Urinary bladder (tissue), 4 donors: ENCODE results near the gene IZUMO1. TPM values are rescaled to one million over a fixed set of nuclear protein-coding genes. Genes with fewer than 3 reads are reported as not detected.
"Not testable (repeated sequence)": the region's sequence is repeated elsewhere in the genome, so short reads cannot be mapped to it uniquely, and the experiment has no call there.

Experiments
- DNase-seq: peaks from one replicate; pipeline ENCODE4 v3.0.0-alpha.2; 2015; ENCODE audit errors: extremely low spot score
- H3K27ac ChIP-seq: one replicate; pipeline ENCODE4 v1.5.1; 2013; ENCODE audit warnings: low read depth, mild to moderate bottlenecking, moderate library complexity
- H3K36me3 ChIP-seq: one replicate; pipeline ENCODE4 v1.6.1; 2013; ENCODE audit warnings: mild to moderate bottlenecking, moderate library complexity; ENCODE audit not compliant: insufficient read depth
- H3K4me1 ChIP-seq: one replicate; pipeline ENCODE4 v1.6.1; 2013; ENCODE audit warnings: mild to moderate bottlenecking, moderate library complexity; ENCODE audit not compliant: insufficient read depth
- H3K4me3 ChIP-seq: one replicate; pipeline ENCODE4 v1.5.1; 2013; ENCODE audit warnings: low read depth, low read length
- WGBS: extraction: QIAGEN DNeasy Blood & Tissue Kit; methylation state at CpG from one replicate; pipeline ENCODE4 v1.1.7; 2013; 5-methylcytosine and 5-hydroxymethylcytosine counted together
- polyA plus RNA-seq: library from polyadenylated mRNA; stranded (reverse); fragments of 200-250 nt; gene quantifications from one replicate; pipeline ENCODE4 v1.2.3, GENCODE V29; 2013
- total RNA-seq: library from RNA; depleted of rRNA; stranded (reverse); fragments of >200 nt; gene quantifications from one replicate; pipeline ENCODE4 v1.2.3, GENCODE V29; 2014
- donor health status: healthy with polysubstance abuse.
- donor health status: healthy.

The IZUMO1 gene
- total RNA-seq: not detected
- not detected for polyA plus RNA-seq

DNA sequence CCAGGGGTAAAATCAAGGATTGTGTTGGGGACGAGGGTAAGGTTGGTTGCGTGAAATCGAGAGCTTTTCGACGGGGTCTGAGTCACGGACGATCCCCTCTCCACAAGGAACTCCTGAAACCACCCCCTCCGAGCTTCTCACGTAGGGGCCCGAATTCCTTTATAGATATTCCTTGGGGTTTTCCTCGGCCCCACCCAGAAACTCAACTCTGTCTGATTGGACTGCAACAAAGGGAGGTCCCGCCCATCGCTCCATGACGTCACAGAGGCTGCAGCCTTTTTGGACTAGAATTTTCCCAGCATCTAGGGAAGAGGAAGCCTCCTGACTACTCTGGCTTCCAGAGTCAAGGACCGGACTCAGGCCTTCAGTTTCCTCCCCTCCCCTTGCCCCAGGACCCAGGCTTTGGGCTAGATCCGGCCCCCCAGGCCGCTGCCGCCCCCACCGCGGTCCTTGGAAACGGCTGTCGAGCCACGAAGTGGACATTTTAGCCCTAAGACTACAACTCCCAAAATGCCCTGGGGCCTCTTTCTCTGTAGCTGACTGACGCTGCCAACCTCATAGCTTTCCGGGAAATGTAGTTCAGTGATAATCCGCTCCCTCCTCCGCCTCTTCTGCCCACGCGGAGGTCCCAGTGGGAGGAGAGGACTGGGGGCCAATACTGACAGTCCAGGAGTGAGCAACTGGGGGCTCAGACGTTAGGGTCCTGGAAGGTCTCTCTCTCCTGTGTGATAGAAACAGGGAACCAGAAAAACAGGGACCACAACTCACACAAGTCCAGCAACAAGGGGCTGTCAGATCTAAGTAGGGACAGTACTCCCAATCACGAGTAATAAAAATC, at the start of gene IZUMO1:
IZUMO1 (minus strand) TSS at position 172 of the 838 bp plus-strand sequence. CDS start 1,050 bp downstream, outside the sequence.
- Histone ChIP-seq H3K4me3 (peak within 1 kb of the TSS; percentile 15), H3K27ac (no peak within 1 kb of the TSS), H3K4me1 (no peaks in the 10 kb centered on the region), H3K36me3 (no peaks in the 10 kb centered on the region)
- 9% methylated on average over 31 of the region's 31 CpGs for WGBS
- peak; percentile 76 for DNase-seq

DNA sequence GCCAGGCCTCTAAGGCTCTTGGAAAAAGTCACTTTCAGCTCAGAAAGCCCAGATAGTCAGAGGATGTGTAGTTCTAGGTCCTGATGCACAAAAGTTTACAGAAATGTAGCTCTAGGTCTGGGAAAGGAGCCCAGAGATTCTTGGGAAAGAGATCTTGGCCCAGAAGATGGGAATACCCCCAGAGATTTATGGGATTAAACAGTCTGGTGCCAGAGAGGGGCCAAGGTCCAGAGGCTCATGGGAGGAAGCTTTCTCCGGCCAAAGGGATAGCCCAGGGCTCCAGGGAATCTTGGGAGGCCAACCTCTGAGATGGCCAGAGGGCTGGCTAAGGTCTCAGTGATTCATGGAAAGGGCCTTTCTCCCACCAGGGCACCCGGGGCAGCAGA, 49.0 kb upstream of the IZUMO1 start:
- Histone ChIP-seq H3K4me1 (no peaks in the 10 kb centered on the region), H3K4me3 (no peak overlapping the region), H3K27ac (peak overlapping the region; percentile 57), H3K36me3 (no peaks in the 10 kb centered on the region)
- 31% methylated on average over 2 of the region's 2 CpGs for WGBS
- no peak for DNase-seq

DNA sequence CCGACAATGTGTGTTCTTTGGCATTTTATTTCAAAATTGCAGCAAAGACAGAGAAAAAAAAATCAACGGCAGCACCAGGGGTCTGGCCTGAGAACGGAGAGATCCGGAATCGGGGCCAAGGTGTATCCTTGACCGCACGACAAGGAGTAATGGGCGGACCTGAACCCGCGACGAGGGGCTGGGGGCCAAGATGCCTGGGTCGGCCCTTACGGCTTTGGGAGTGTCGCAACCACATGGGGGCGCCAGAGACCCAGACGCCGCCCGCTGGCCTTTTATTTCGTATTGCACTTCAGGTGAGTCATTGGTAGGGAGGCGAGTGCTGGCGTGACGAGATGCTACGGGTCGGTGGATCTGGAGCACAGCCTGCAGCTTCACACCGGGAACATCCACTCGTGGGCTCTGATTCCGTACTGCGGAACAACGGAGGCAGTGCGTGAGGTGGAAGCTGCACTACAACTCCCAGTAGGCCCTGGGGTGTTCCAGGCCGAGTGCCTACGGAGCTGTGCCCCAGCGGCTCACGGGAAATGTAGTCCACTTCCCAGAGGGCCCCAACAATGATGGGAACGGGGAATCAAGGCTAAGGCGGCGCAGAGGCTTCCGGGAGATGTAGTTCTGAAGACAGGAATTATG, 48.5 kb upstream of the IZUMO1 start:
- no peak overlapping the region for H3K4me3 ChIP-seq
- H3K27ac ChIP-seq: peak overlapping the region; percentile 45
- H3K36me3 ChIP-seq: no peaks in the 10 kb centered on the region
- DNase-seq: peak; percentile 86
- H3K4me1 ChIP-seq: no peaks in the 10 kb centered on the region
- WGBS: 1% methylated on average over 38 of the region's 38 CpGs

DNA sequence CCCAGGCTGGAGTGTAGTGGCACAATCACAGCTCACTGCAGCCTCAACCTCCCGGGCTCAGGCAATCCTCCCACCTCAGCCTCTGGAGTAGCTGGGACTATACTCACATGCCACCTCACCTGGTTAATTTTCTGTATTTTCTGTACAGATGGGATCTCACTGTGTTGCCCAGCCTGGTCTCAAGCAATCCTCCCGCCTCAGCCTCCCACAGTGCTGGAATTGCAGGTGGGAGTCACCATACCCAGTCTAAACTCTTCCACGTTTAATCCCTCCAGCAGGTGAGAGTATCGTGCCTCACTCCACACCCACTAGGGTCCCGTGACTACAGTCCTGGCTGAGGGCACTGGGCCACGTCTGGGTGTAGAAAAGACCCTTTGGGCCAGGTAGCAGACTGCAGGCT, 47.6 kb upstream of the IZUMO1 start:
- no peak overlapping the region for H3K4me3 ChIP-seq
- WGBS: 82% methylated on average over 6 of the region's 6 CpGs
- H3K4me1 ChIP-seq: no peaks in the 10 kb centered on the region
- H3K36me3 ChIP-seq: no peaks in the 10 kb centered on the region
- no peak for DNase-seq
- H3K27ac ChIP-seq: no peak overlapping the region

- DNase-seq: no peak
- Histone ChIP-seq H3K4me1 (no peaks in the 10 kb centered on the region), H3K36me3 (no peaks in the 10 kb centered on the region), H3K4me3 (no peak overlapping the region), H3K27ac (no peak overlapping the region)
- WGBS: 70% methylated on average over 8 of the region's 8 CpGs
These were observed 46.6 kb upstream of the IZUMO1 start for GRCh38 chr19:48793271-48793670.

DNA sequence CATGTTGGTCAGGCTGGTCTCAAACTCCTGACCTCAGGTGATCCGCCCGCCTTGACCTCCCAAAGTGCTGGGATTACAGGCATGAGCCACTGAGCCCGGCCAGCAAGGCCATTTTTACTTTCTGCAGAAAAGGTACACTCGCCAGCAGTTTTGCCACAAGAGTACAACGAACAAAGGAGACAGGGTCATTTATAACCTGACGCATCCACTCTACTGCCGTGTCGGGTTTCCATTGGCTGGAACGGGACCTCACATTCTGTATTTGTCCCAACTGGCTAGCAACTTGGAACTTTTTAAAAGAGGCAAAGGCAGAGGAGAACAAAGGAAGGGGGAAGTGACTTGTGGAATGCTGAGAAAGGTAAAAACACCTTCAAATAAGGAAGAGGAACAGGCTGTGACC, 40.6 kb upstream of the IZUMO1 start:
- H3K4me1 ChIP-seq, H3K27ac ChIP-seq, H3K36me3 ChIP-seq, H3K4me3 ChIP-seq, DNase-seq: not testable (repeated sequence)
- 84% methylated on average over 9 of the region's 9 CpGs for WGBS

DNA sequence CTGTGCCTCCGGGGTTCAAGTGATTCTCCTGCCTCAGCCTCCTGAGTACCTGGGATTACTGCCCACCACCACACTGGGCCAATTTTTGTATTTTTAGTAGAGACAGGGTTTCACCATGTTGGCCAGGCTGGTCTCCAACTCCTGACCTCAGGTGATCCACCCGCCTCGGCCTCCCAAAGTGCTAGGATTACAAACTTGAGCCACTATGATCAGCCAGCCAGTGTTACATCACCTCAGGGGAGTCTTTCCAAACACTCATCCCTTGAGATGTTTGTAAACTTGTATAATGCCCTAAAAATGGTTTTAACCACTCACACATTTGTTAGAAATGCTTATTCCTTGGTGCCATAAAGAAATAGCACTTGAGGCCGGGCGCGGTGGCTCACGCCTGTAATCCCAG, 39.7 kb upstream of the IZUMO1 start:
- not testable (repeated sequence) for H3K4me3 ChIP-seq, DNase-seq, H3K4me1 ChIP-seq, H3K27ac ChIP-seq, H3K36me3 ChIP-seq
- 92% methylated on average over 7 of the region's 7 CpGs for WGBS

GRCh38 chr19:48784527-48784926, 37.8 kb upstream of the IZUMO1 start:
- 63% methylated on average over 5 of the region's 5 CpGs for WGBS

DNA sequence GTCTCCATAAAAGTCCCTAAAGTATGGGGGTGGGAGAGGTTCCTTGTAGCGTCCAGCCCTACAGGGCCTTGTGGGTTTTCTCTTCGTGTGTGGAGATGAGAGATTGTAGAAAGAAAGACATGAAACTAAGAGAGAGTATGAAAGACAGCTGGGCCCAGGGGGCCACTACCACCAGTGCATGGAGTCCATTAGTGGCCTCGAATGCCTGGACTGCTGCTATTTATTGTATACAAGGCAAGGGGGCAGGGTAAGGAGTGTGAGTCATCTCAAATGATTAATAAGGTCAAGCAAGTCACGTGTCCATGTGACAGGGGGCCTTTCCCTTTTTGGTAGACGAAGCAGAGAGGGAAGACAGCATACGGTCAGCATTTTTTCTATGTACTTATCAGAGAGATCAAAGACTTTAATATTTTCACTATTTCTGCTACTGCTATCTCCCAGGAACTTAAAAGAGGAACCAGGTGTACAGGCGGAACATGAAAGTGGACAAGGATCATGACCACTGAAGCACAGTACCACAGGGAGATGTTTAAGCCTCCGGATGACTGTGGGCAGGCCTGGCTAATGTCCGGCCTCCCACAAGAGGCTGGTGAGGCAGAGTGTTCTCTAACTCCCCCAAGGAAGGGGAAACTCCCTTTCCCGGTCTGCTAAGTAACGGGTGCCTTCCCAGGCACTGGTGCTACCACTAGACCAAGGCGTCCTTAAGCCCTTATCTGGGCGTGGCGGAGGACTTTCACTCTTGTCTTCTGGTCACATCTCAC, 34.1 kb upstream of the IZUMO1 start:
- WGBS: 57% methylated on average over 14 of the region's 14 CpGs
- Histone ChIP-seq H3K4me3 (no peak overlapping the region), H3K27ac (no peak overlapping the region), H3K4me1 (no peaks in the 10 kb centered on the region), H3K36me3 (no peaks in the 10 kb centered on the region)
- no peak for DNase-seq

More at GRCh38 chr19:48784527-48784926, 37.8 kb upstream of the IZUMO1 start:
- DNase-seq: no peak
- H3K36me3 ChIP-seq: no peaks in the 10 kb centered on the region
- H3K4me1 ChIP-seq: no peaks in the 10 kb centered on the region
- H3K27ac ChIP-seq: no peak overlapping the region
- H3K4me3 ChIP-seq: no peak overlapping the region

GRCh38 chr19:48779636-48780035, 32.9 kb upstream of the IZUMO1 start:
- H3K4me3 ChIP-seq: no peak overlapping the region
- H3K4me1 ChIP-seq: no peaks in the 10 kb centered on the region
- DNase-seq: no peak
- no peak overlapping the region for H3K27ac ChIP-seq
- WGBS: 64% methylated on average over 1 of the region's 1 CpG
- no peaks in the 10 kb centered on the region for H3K36me3 ChIP-seq

- 87% methylated on average over 12 of the region's 12 CpGs for WGBS
- no peak for DNase-seq
- Histone ChIP-seq H3K36me3 (no peaks in the 10 kb centered on the region), H3K4me1 (no peaks in the 10 kb centered on the region), H3K4me3 (no peak overlapping the region), H3K27ac (no peak overlapping the region)
These were observed 31.0 kb upstream of the IZUMO1 start for GRCh38 chr19:48777720-48778119.

GRCh38 chr19:48777139-48777538, 30.4 kb upstream of the IZUMO1 start:
- H3K36me3 ChIP-seq: no peaks in the 10 kb centered on the region
- 89% methylated on average over 5 of the region's 5 CpGs for WGBS
- H3K27ac ChIP-seq: no peak overlapping the region
- no peaks in the 10 kb centered on the region for H3K4me1 ChIP-seq
- no peak for DNase-seq
- no peak overlapping the region for H3K4me3 ChIP-seq

- H3K36me3 ChIP-seq: no peaks in the 10 kb centered on the region
- DNase-seq: no peak
- H3K27ac ChIP-seq: no peak overlapping the region
- 66% methylated on average over 13 of the region's 13 CpGs for WGBS
- H3K4me1 ChIP-seq: no peaks in the 10 kb centered on the region
- no peak overlapping the region for H3K4me3 ChIP-seq
These were observed 25.8 kb upstream of the IZUMO1 start for GRCh38 chr19:48772503-48772953.
